Stimulated activated CD4-positive, alpha-beta T cell treated with anti-CD3 and anti-CD28 coated beads, Interleukin-1b, Interleukin-23, amount 100 ng/mL, for 24 hours (primary cell): ENCODE results near the gene MAGOHB.

ENCODE experiments used
- DNase-seq, 4 experiments: peaks; one replicate each; pipeline ENCODE4 v3.0.0-alpha.2; 2020; ENCODE audit warnings: low read depth in 4 of 4, low spot score in 1 of 4

Gene MAGOHB

GRCh38 chr12:10557329-10557728 is 56.1 kb downstream of the MAGOHB start:
- DNase-seq: no peak

GRCh38 chr12:10554756-10555481 is 58.5 kb downstream of the MAGOHB start:
- no peak for DNase-seq

GRCh38 chr12:10554228-10554755 is 59.1 kb downstream of the MAGOHB start:
- DNase-seq: no peak
